GM12872 (cell line): ENCODE results near the gene CHST8.

Experiments used
- TF ChIP-seq, protein P1 (sequence below): IDR thresholded peaks from 3 replicates; pipeline ENCODE4 v1.5.1; 2011; ENCODE audit warnings: low read depth, mild to moderate bottlenecking, low read length, moderate library complexity; ENCODE audit not compliant: insufficient read depth

Gene CHST8

DNA sequence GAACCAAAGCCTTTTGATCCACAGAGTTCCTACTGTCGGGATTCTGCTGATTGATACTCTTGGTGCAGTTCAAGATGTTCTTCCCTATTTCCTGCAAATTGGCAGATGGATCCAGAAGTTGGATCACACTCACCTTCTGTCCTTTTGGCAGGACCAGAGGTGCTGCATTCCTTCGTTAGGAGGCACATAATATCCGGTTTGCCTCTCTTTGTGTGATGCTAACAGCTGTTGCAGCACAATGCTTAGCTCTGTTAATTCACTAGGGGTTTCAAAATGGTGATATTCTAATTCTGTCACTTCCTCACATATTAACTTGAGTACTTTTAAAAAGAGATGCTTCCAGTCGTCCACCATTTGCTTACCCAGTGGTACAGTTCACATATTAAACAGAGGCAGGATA, 15.2 kb upstream of the CHST8 start:
- TF ChIP-seq, protein P1, sequence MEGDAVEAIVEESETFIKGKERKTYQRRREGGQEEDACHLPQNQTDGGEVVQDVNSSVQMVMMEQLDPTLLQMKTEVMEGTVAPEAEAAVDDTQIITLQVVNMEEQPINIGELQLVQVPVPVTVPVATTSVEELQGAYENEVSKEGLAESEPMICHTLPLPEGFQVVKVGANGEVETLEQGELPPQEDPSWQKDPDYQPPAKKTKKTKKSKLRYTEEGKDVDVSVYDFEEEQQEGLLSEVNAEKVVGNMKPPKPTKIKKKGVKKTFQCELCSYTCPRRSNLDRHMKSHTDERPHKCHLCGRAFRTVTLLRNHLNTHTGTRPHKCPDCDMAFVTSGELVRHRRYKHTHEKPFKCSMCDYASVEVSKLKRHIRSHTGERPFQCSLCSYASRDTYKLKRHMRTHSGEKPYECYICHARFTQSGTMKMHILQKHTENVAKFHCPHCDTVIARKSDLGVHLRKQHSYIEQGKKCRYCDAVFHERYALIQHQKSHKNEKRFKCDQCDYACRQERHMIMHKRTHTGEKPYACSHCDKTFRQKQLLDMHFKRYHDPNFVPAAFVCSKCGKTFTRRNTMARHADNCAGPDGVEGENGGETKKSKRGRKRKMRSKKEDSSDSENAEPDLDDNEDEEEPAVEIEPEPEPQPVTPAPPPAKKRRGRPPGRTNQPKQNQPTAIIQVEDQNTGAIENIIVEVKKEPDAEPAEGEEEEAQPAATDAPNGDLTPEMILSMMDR = no peak

DNA sequence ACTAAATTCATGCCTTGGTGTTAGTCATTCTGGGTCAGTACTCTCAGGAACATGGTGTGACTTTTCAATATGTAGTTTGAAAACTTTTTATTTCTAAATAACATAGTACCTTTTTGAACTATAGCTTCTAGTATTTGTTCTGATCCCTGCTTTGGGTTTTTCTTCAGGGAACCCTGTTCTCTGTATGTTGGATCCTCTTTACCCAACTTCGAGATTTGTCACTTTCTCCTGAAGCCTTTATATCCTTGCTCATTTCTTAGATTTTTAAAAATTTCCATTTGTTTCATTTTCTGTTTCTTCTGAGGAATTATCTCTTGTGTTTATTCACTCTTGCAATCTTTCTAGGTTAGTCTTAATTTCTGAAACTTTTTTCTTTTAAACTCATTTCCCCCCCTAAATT, 12.4 kb upstream of the CHST8 start:
- TF ChIP-seq, protein P1 = no peak

DNA sequence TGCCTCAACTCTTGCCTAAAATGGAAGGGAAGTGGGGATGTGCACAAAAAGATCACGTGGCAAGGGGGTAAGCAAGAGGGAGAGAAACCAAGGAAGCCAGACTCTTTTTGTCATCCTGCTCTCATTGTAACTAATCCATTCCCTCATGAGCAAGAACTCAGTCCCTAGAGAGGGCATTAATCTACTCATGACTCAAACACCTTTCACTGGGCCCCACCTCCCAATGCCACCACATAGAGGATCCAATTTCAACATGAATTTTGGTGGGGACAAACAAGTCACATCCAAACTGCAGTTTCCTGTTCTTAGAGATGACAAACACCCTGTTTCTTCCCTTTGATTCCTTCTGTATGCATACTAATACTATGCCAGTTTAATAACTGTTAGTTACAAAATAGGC, 11.2 kb upstream of the CHST8 start:
- TF ChIP-seq, protein P1 = no peak

DNA sequence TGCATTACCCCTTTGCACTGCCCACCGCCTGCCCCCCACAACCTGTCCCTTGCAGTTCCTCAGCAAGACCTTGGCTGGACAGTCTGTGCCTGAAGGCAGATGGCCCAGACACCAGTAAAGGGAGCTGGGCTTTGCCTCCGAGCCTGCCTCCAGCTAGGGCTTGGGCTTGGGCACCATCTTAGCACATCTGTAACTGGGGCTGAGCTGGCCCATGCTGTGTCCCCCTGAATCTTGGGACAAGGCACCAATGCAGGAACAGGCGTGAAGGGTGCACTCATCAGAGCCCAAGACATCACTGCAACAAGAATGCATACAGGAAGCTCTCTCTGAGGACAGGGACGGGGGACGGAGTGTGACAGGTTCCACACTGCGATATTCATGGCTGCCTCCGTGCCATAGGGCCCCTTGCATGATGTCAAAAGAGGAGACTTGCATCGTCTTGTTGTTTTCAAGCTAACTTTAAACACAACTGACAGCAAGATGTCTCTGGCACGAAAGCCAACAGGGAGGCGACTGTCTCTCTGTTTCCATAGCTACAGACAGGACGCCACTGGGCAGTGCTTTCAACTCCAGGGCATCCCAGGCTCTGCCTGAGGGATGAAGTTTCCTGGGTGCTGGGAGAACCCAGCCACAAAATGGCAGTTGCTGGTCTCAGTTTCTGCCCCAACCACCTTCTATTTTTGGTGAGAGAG, 8.7 kb upstream of the CHST8 start:
- TF ChIP-seq, protein P1 = no peak

DNA sequence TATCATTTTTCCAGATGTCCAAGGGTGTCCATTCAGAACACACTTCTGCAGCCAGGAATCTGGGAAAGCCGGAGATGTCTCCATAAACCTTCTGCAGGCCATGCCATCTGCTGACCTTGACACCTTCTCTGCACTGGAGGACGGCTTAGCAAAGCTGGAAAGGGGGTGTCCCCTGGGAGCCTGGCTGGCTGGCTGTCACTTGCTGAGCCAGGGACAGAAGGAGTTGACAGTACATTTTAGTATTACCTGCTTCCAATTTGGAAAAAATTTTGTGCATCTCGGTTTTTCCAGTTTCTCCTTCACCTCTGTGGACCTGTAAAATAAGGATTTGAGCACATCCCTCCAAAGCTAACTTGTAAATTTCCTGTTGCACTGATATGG, 8.1 kb upstream of the CHST8 start:
- TF ChIP-seq, protein P1 = no peak

DNA sequence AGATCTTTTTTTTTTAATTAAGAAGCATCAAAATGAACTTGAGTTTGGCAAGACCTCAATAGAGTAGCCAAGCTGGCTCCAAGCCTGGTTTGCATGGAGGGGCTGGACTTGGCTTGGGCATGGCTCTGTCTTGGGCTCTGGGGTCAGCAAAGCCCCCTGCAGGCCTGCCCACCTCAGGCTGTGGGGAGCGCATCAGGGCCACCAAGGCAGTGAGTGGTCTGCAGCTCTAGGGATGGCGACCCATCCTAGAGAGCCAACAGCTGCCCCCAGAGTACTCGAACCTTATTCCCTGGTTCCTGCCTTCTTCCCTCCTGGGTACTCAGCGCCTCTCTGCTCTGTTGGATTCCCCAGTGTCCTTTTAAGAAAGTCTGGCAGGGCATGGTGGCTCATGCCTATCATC, 5.4 kb upstream of the CHST8 start:
- TF ChIP-seq, protein P1 = no peak

DNA sequence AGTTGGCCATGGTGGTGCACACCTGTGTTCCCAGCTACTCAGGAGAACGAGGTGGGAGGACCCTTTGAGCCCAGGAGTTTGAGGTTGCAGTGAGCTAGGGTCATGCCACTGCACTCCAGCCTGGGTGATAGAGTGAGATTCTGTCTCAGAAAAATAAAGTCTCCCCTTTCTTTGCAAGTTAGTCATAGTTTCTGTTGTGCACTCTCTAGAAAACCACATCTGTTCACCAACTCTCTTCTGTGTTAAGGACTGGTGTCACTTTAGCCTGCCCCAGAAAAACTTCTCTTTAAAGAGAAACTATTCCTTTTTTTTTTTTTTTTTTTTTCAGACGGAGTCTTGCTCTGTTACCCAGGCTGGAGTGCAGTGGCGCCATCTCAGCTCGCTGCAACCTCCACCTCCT, 4.9 kb upstream of the CHST8 start:
- TF ChIP-seq, protein P1 = no peak

DNA sequence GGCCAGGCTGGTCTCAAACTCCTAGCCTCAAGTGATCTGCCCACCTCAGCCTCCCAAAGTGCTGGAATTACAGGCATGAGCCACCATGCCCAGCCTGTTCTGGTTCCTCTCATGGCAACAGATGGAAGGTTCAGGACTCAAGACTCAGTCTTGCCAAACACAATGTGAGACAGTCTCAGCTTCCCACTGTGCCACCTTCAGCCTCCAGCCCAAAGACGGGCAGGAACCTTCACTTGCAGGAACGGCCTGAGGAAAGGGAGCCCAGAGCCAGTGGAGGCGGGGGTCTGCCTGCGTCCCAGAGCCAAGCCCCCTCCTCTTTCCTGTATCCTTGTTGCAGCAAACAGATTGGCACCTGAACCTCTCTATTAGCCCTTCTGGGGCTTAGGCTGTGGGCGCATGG, 2.9 kb upstream of the CHST8 start:
- TF ChIP-seq, protein P1 = no peak
